Mononuclear cell (primary cell): ENCODE results near the gene PRPF40A. TPM values are rescaled to one million over a fixed set of nuclear protein-coding genes. Genes with fewer than 3 reads are reported as not detected.

Source experiments
- H3K27me3 ChIP-seq: 2 replicates; pipeline ENCODE4 v1.6.0; 2011; ENCODE audit warnings: low read length, control low read depth; ENCODE audit not compliant: insufficient read depth
- H3K4me1 ChIP-seq: 2 replicates; pipeline ENCODE4 v1.5.1; 2011; ENCODE audit warnings: mild to moderate bottlenecking, low read length, control low read depth; ENCODE audit not compliant: insufficient read depth
- H3K4me3 ChIP-seq: 2 replicates; pipeline ENCODE4 v1.5.1; 2011; ENCODE audit warnings: mild to moderate bottlenecking, low read length, moderate library complexity
- H3K9me3 ChIP-seq: 2 replicates; pipeline ENCODE4 v1.5.1; 2011; ENCODE audit warnings: low read depth, mild to moderate bottlenecking, control low read depth, low read length
- total RNA-seq: library from RNA; depleted of rRNA; stranded (reverse); fragments of >200 nt; gene quantifications from one replicate; pipeline ENCODE4 v1.2.3, GENCODE V29; 2012

The PRPF40A gene
- total RNA-seq, 1 donor: 230 TPM

GRCh38 chr2:152648336-152648735 lies 68.9 kb downstream of the PRPF40A start:
- H3K4me3 ChIP-seq: no peak overlapping the region
- no peaks in the 10 kb centered on the region for H3K4me1 ChIP-seq
- no peaks in the 10 kb centered on the region for H3K9me3 ChIP-seq

GRCh38 chr2:152647552-152647951 lies 69.7 kb downstream of the PRPF40A start:
- Histone ChIP-seq H3K9me3 (no peaks in the 10 kb centered on the region), H3K27me3 (no peaks in the 10 kb centered on the region), H3K4me3 (no peak overlapping the region), H3K4me1 (no peaks in the 10 kb centered on the region)

More at GRCh38 chr2:152648336-152648735, 68.9 kb downstream of the PRPF40A start:
- H3K27me3 ChIP-seq: no peaks in the 10 kb centered on the region

- no peak overlapping the region for H3K4me3 ChIP-seq
- H3K27me3 ChIP-seq: no peaks in the 10 kb centered on the region
- H3K9me3 ChIP-seq: no peaks in the 10 kb centered on the region
- H3K4me1 ChIP-seq: no peaks in the 10 kb centered on the region
These were observed 70.5 kb downstream of the PRPF40A start for GRCh38 chr2:152646775-152647174.

- Histone ChIP-seq H3K9me3 (no peaks in the 10 kb centered on the region), H3K4me1 (no peaks in the 10 kb centered on the region), H3K27me3 (no peaks in the 10 kb centered on the region), H3K4me3 (no peak overlapping the region)
These were observed 71.0 kb downstream of the PRPF40A start for GRCh38 chr2:152646264-152646663.

- no peaks in the 10 kb centered on the region for H3K27me3 ChIP-seq
- no peaks in the 10 kb centered on the region for H3K4me1 ChIP-seq
- H3K9me3 ChIP-seq: no peaks in the 10 kb centered on the region
- H3K4me3 ChIP-seq: no peak overlapping the region
These were observed 72.9 kb downstream of the PRPF40A start for GRCh38 chr2:152644189-152644873.

- H3K4me3 ChIP-seq: no peak overlapping the region
- H3K27me3 ChIP-seq: no peaks in the 10 kb centered on the region
These were observed 78.7 kb downstream of the PRPF40A start for GRCh38 chr2:152638590-152638989.

GRCh38 chr2:152638056-152638455 lies 79.2 kb downstream of the PRPF40A start:
- Histone ChIP-seq H3K27me3 (no peaks in the 10 kb centered on the region), H3K4me1 (peaks cover 6% of the 10 kb centered on the region), H3K9me3 (no peaks in the 10 kb centered on the region), H3K4me3 (no peak overlapping the region)

More at GRCh38 chr2:152638590-152638989, 78.7 kb downstream of the PRPF40A start:
- no peaks in the 10 kb centered on the region for H3K9me3 ChIP-seq
- H3K4me1 ChIP-seq: peaks cover 6% of the 10 kb centered on the region

- Histone ChIP-seq H3K27me3 (no peaks in the 10 kb centered on the region), H3K4me1 (peaks cover 6% of the 10 kb centered on the region), H3K4me3 (no peak overlapping the region), H3K9me3 (no peaks in the 10 kb centered on the region)
These were observed 80.0 kb downstream of the PRPF40A start for GRCh38 chr2:152637251-152637650.

- no peaks in the 10 kb centered on the region for H3K27me3 ChIP-seq
- H3K9me3 ChIP-seq: no peaks in the 10 kb centered on the region
- H3K4me1 ChIP-seq: peaks cover 6% of the 10 kb centered on the region
- no peak overlapping the region for H3K4me3 ChIP-seq
These were observed 81.5 kb downstream of the PRPF40A start for GRCh38 chr2:152635635-152636298.

- Histone ChIP-seq H3K4me3 (no peak overlapping the region), H3K9me3 (no peaks in the 10 kb centered on the region), H3K27me3 (no peaks in the 10 kb centered on the region), H3K4me1 (peaks cover 6% of the 10 kb centered on the region)
These were observed 84.5 kb downstream of the PRPF40A start for GRCh38 chr2:152632736-152633135.

- H3K4me3 ChIP-seq: no peak overlapping the region
- no peaks in the 10 kb centered on the region for H3K27me3 ChIP-seq
- H3K9me3 ChIP-seq: no peaks in the 10 kb centered on the region
- H3K4me1 ChIP-seq: peaks cover 1% of the 10 kb centered on the region
These were observed 86.8 kb downstream of the PRPF40A start for GRCh38 chr2:152630466-152630865.

GRCh38 chr2:152629202-152629601 lies 88.1 kb downstream of the PRPF40A start:
- H3K9me3 ChIP-seq: no peaks in the 10 kb centered on the region

GRCh38 chr2:152627351-152627957 lies 89.8 kb downstream of the PRPF40A start:
- H3K27me3 ChIP-seq: no peaks in the 10 kb centered on the region
- no peak overlapping the region for H3K4me3 ChIP-seq

More at GRCh38 chr2:152629202-152629601, 88.1 kb downstream of the PRPF40A start:
- no peaks in the 10 kb centered on the region for H3K27me3 ChIP-seq
- no peak overlapping the region for H3K4me3 ChIP-seq
- peaks cover 6% of the 10 kb centered on the region for H3K4me1 ChIP-seq

GRCh38 chr2:152626911-152627339 lies 90.3 kb downstream of the PRPF40A start:
- no peaks in the 10 kb centered on the region for H3K27me3 ChIP-seq
- no peaks in the 10 kb centered on the region for H3K9me3 ChIP-seq
- peaks cover 7% of the 10 kb centered on the region for H3K4me1 ChIP-seq
- H3K4me3 ChIP-seq: no peak overlapping the region

More at GRCh38 chr2:152627351-152627957, 89.8 kb downstream of the PRPF40A start:
- Histone ChIP-seq H3K9me3 (no peaks in the 10 kb centered on the region), H3K4me1 (peaks cover 7% of the 10 kb centered on the region)

- no peak overlapping the region for H3K4me3 ChIP-seq
- no peaks in the 10 kb centered on the region for H3K9me3 ChIP-seq
- H3K27me3 ChIP-seq: no peaks in the 10 kb centered on the region
- H3K4me1 ChIP-seq: peaks cover 12% of the 10 kb centered on the region
These were observed 92.5 kb downstream of the PRPF40A start for GRCh38 chr2:152624805-152625204.
